Fibroblast of skin of right quadriceps (primary cell): ENCODE data around the gene KCNH6.

ENCODE experiments used
- DNase-seq: peaks from one replicate; pipeline ENCODE4 v3.0.0-alpha.2; 2013

KCNH6 gene

GRCh38 chr17:63514477-63514876 lies 8.7 kb upstream of the KCNH6 start:
- DNase-seq, result no peak

- DNase-seq, result no peak
Observed at GRCh38 chr17:63514974-63515373, 8.2 kb upstream of the KCNH6 start.

GRCh38 chr17:63515426-63515825 lies 7.7 kb upstream of the KCNH6 start:
- DNase-seq, result no peak

- DNase-seq, result peak; percentile 42
Observed at GRCh38 chr17:63516910-63517824, 6.0 kb upstream of the KCNH6 start.

GRCh38 chr17:63517825-63518534 lies 5.2 kb upstream of the KCNH6 start:
- no peak for DNase-seq

- DNase-seq, result no peak
Observed at GRCh38 chr17:63519116-63519881, 3.9 kb upstream of the KCNH6 start.

- no peak for DNase-seq
Observed at GRCh38 chr17:63519972-63520882, 2.9 kb upstream of the KCNH6 start.

GRCh38 chr17:63524051-63524450 lies 893 bp downstream of the KCNH6 start:
- no peak for DNase-seq

- no peak for DNase-seq
Observed at GRCh38 chr17:63525190-63525946, 2.2 kb downstream of the KCNH6 start.

GRCh38 chr17:63526861-63527260 lies 3.7 kb downstream of the KCNH6 start:
- no peak for DNase-seq

GRCh38 chr17:63528183-63528582 lies 5.0 kb downstream of the KCNH6 start:
- DNase-seq, result no peak

GRCh38 chr17:63529711-63530556 lies 6.8 kb downstream of the KCNH6 start:
- DNase-seq, result no peak

GRCh38 chr17:63530557-63531021 lies 7.4 kb downstream of the KCNH6 start:
- DNase-seq, result no peak

GRCh38 chr17:63531022-63531965 lies 8.1 kb downstream of the KCNH6 start:
- no peak for DNase-seq

- no peak for DNase-seq
Observed at GRCh38 chr17:63533433-63534077, 10.4 kb downstream of the KCNH6 start.

- DNase-seq, result no peak
Observed at GRCh38 chr17:63534078-63534570, 11.0 kb downstream of the KCNH6 start.

- DNase-seq, result no peak
Observed at GRCh38 chr17:63534816-63535455, 11.8 kb downstream of the KCNH6 start.

GRCh38 chr17:63535640-63536039 lies 12.5 kb downstream of the KCNH6 start:
- no peak for DNase-seq
